Ascending aorta (tissue), 2 donors: ENCODE measurements around the gene TCF20. TPM values are rescaled to one million over a fixed set of nuclear protein-coding genes. Genes with fewer than 3 reads are reported as not detected.

Source experiments
- DNase-seq, 2 donors: peaks; one replicate each; pipeline ENCODE4 v3.0.0-alpha.2; 2019; ENCODE audit warnings: low spot score in 2 of 2
- H3K27ac ChIP-seq, 2 donors: fragments of 200-600 bp; sonication (generic); one replicate each; pipeline ENCODE4 v1.5.1; 2016 to 2017; ENCODE audit warnings: mild to moderate bottlenecking in 1 of 2
- H3K27me3 ChIP-seq: fragments of 200-600 bp; sonication (generic); one replicate; pipeline ENCODE4 v1.5.1; 2017
- H3K36me3 ChIP-seq, 2 donors: fragments of 200-600 bp; sonication (generic); one replicate each; pipeline ENCODE4 v1.5.1; 2016
- H3K4me1 ChIP-seq, 2 donors: fragments of 200-600 bp; sonication (generic); one replicate each; pipeline ENCODE4 v1.5.1; 2016 to 2017; ENCODE audit warnings: mild to moderate bottlenecking in 1 of 2
- H3K4me3 ChIP-seq, 2 donors: fragments of 200-600 bp; sonication (generic); one replicate each; pipeline ENCODE4 v1.5.1; 2016 to 2017; ENCODE audit warnings: mild to moderate bottlenecking in 1 of 2
- H3K9me3 ChIP-seq, 2 donors: fragments of 200-600 bp; sonication (generic); one replicate each; pipeline ENCODE4 v1.5.1; 2016
- CTCF ChIP-seq, 3 experiments: fragments of 200-600 bp in 2 of 3; fragments of 450-650 bp in 1 of 3; sonication (generic) in 2 of 3; IDR thresholded peaks; one replicate each; pipeline ENCODE4 v1.5.1; 2016 to 2019; ENCODE audit warnings: antibody characterized with exemption in 3 of 3, mild to moderate bottlenecking in 1 of 3, moderate library complexity in 1 of 3
- intact Hi-C: fragments of 100-400 bp; cut with DNase I; formaldehyde crosslinking; loops from one replicate; pipeline ENCODE4 v1.15.1; 2023
- total RNA-seq: library from RNA; depleted of rRNA; stranded (reverse); fragments of >200 nt; gene quantifications from one replicate; pipeline ENCODE4 v1.1.0, GENCODE V29; 2016

The TCF20 gene
- total RNA-seq, 1 donor from 2014 or later: 11.9 TPM

- DNase-seq: no peak
- Histone ChIP-seq H3K36me3 (no peaks in the 10 kb centered on the region), H3K9me3 (peaks cover 0 to 11% of the 10 kb centered on the region in 2 donors)
Observed at GRCh38 chr22:42233879-42234278, 36.6 kb downstream of the TCF20 start.

GRCh38 chr22:42231929-42232328 lies 38.5 kb downstream of the TCF20 start:
- no peak for TF ChIP-seq CTCF (IDR thresholded peaks at IDR 0.05)
- Histone ChIP-seq H3K9me3 (no peaks in the 10 kb centered on the region), H3K27ac (no peak overlapping the region), H3K27me3 (no peaks in the 10 kb centered on the region), H3K4me1 (peaks cover 0 to 11% of the 10 kb centered on the region in 2 donors), H3K36me3 (no peaks in the 10 kb centered on the region), H3K4me3 (no peak overlapping the region)
- no peak for DNase-seq
- intact Hi-C loops: no loop called here

More at GRCh38 chr22:42233879-42234278, 36.6 kb downstream of the TCF20 start:
- no peaks in the 10 kb centered on the region for H3K27me3 ChIP-seq
- intact Hi-C loops: no loop called here
- no peak overlapping the region for H3K27ac ChIP-seq
- H3K4me1 ChIP-seq: peaks cover 0 to 8% of the 10 kb centered on the region in 2 donors
- TF ChIP-seq CTCF (IDR thresholded peaks at IDR 0.05): no peak
- H3K4me3 ChIP-seq: no peak overlapping the region

GRCh38 chr22:42229455-42230149 lies 40.9 kb downstream of the TCF20 start:
- no peak for TF ChIP-seq CTCF (IDR thresholded peaks at IDR 0.05)
- no peaks in the 10 kb centered on the region for H3K36me3 ChIP-seq
- H3K4me3 ChIP-seq: no peak overlapping the region
- H3K4me1 ChIP-seq: peaks cover 0 to 11% of the 10 kb centered on the region in 2 donors
- H3K27me3 ChIP-seq: no peaks in the 10 kb centered on the region
- H3K9me3 ChIP-seq: no peaks in the 10 kb centered on the region
- H3K27ac ChIP-seq: no peak overlapping the region
- intact Hi-C loops: no loop called here
- no peak for DNase-seq

- Histone ChIP-seq H3K27me3 (no peaks in the 10 kb centered on the region), H3K27ac (no peak overlapping the region), H3K9me3 (no peaks in the 10 kb centered on the region), H3K4me1 (peaks cover 0 to 11% of the 10 kb centered on the region in 2 donors), H3K36me3 (no peaks in the 10 kb centered on the region), H3K4me3 (no peak overlapping the region)
- intact Hi-C loops: no loop called here
- no peak for DNase-seq
- no peak for TF ChIP-seq CTCF (IDR thresholded peaks at IDR 0.05)
Observed at GRCh38 chr22:42228483-42228882, 42.0 kb downstream of the TCF20 start.

GRCh38 chr22:42227435-42227834 lies 43.0 kb downstream of the TCF20 start:
- intact Hi-C loops: no loop called here
- no peak overlapping the region for H3K27ac ChIP-seq
- no peak for TF ChIP-seq CTCF (IDR thresholded peaks at IDR 0.05)
- no peaks in the 10 kb centered on the region for H3K27me3 ChIP-seq
- no peaks in the 10 kb centered on the region for H3K9me3 ChIP-seq
- H3K4me3 ChIP-seq: no peak overlapping the region
- H3K36me3 ChIP-seq: no peaks in the 10 kb centered on the region
- DNase-seq: no peak
- peaks cover 0 to 11% of the 10 kb centered on the region in 2 donors for H3K4me1 ChIP-seq
